Measurements from ENCODE around the gene TXNRD2. TPM values are rescaled to one million over a fixed set of nuclear protein-coding genes. Genes with fewer than 3 reads are reported as not detected.

Gene TXNRD2
- total and polyA plus RNA-seq, 10 of the 15 experiments (the other 5 are each of a cell fraction or from before 2014, with no cell fraction given), result 1.6 to 26.0 (median 13.9) TPM

- no peaks in the 10 kb centered on the region for H3K9me3 ChIP-seq (replicated peaks; ENCODE audit: control insufficient read depth, insufficient read depth, low read length)
- H3K4me1 ChIP-seq (ENCODE audit: control insufficient read depth, insufficient read depth, low read length), result no peaks in the 10 kb centered on the region
- WGBS (ENCODE audit: insufficient coverage, insufficient replicate concordance, low lambda C conversion rate, missing lambda C conversion rate), result 53% methylated on average over 28 of the region's 28 CpGs
- no peak; the same call in 2 of the 3 replicates for ATAC-seq
- CTCF ChIA-PET, result interaction anchor here (0.7 to 1.4 kb wide), 5 partner anchors 42 to 186 kb away, joined by 3 to 5 read pairs (median 3); no protein-coding TSS in a partner anchor
- TF ChIP-seq POLR2A (IDR thresholded peaks at IDR 0.05; ENCODE audit: low read depth, low read length), result peak; percentile 40
- TF ChIP-seq BHLHE40 (IDR thresholded peaks at IDR 0.05; ENCODE audit: borderline replicate concordance in 1 of 2, low read depth in 2 of 2, low read length in 1 of 2), result peak in 1 of 2 experiments; percentile 43; a peak in 1 of 4 replicates
- TF ChIP-seq E4F1 (IDR thresholded peaks at IDR 0.05; ENCODE audit: borderline replicate concordance, partially characterized antibody), result no peak
- no peak overlapping the region for H3K27ac ChIP-seq (ENCODE audit: control insufficient read depth, insufficient read depth)
- H4K20me1 ChIP-seq (ENCODE audit: control insufficient read depth, insufficient read depth), result no peaks in the 10 kb centered on the region
- RAD21 ChIA-PET (ENCODE audit: unreplicated experiment), result no interaction called here
- no peak overlapping the region for H3K9ac ChIP-seq (ENCODE audit: control insufficient read depth, insufficient read depth, low read length)
- no peak overlapping the region for H3K4me2 ChIP-seq (ENCODE audit: control insufficient read depth, insufficient read depth)
- in situ Hi-C loops (cut with MboI) (no loop called here), intact Hi-C loops (cut with micrococcal nuclease; ENCODE audit: unreplicated experiment) (loop anchor here (5.0 kb wide), 2 partner anchors 41 to 146 kb away; partner anchors contain the start of genes RANBP1 and TRMT2A)
- H3K79me2 ChIP-seq (ENCODE audit: control insufficient read depth, insufficient read depth, low read length), result no peaks in the 10 kb centered on the region
- FAIRE-seq, result no peak
- H3K27me3 ChIP-seq (replicated peaks in 1 of 2; ENCODE audit: control insufficient read depth in 2 of 2, insufficient read depth in 2 of 2, low read length in 1 of 2), result no peaks in the 10 kb centered on the region
- H3K36me3 ChIP-seq (ENCODE audit: control insufficient read depth in 2 of 2, insufficient read depth in 2 of 2, low read length in 1 of 2), result peaks cover 0 to 2% of the 10 kb centered on the region in 2 experiments; a peak in 2 of 4 replicates
- POLR2A ChIA-PET, result no interaction called here
- no peak overlapping the region for H2AFZ ChIP-seq (ENCODE audit: control insufficient read depth, low read depth, low read length)
- no TSS peak for BruUV-seq (replicated peaks)
- SMC1A ChIA-PET (ENCODE audit: uncharacterized antibody, unreplicated experiment), result no interaction called here
- DNase-seq (ENCODE audit: low read depth, low spot score), result no peak
- H3K4me3 ChIP-seq, result no peak overlapping the region
These were observed 29.9 kb upstream of the TXNRD2 start for GRCh38 chr22:19971276-19972124.
